Rectal smooth muscle tissue (tissue), 1 donor: ENCODE data around the gene BIRC3.
A peak's percentile ranks its signal among the peaks of the same experiment; 100 is the strongest.

Experiments
- H3K27ac ChIP-seq: one replicate; pipeline ENCODE4 v1.7.0; 2013; ENCODE audit warnings: low read depth, low read length, inconsistent platforms
- H3K27me3 ChIP-seq: one replicate; pipeline ENCODE4 v1.7.0; 2013; ENCODE audit warnings: low read length; ENCODE audit not compliant: control insufficient read depth, insufficient read depth
- H3K36me3 ChIP-seq: one replicate; pipeline ENCODE4 v1.7.0; 2013; ENCODE audit warnings: low read length; ENCODE audit not compliant: control insufficient read depth, insufficient read depth
- H3K4me1 ChIP-seq: one replicate; pipeline ENCODE4 v1.7.0; 2013; ENCODE audit warnings: low read length; ENCODE audit not compliant: control insufficient read depth, insufficient read depth
- H3K4me3 ChIP-seq: one replicate; pipeline ENCODE4 v1.7.0; 2013; ENCODE audit warnings: low read length
- H3K9ac ChIP-seq: one replicate; pipeline ENCODE4 v1.7.0; 2013; ENCODE audit warnings: low read length

Gene BIRC3

DNA sequence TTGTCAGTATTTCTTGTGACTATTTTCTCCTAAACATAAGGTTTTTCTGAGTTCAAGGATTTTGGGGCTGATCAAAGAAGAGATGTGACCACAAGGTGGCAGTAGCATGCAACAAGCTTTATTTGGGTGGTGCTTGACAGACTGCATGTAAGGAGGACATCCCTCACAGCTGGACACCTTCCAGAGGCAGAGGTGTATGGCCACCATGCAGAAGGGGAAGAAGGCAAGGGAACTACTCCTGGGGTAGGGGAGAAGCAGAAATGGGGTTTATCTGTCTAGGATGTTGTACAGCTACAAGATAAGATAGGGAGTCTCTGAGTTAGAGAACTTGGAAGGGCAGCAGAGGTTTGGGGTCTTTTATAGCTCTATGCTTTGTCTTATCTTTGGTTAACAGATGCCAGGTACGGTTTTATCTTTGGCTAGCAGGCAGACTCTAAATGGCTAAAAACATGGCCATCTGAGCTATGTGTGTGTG lies 24.6 kb downstream of the BIRC3 start:
- peaks cover 8% of the 10 kb centered on the region for H3K4me1 ChIP-seq
- H3K36me3 ChIP-seq = no peaks in the 10 kb centered on the region
- no peaks in the 10 kb centered on the region for H3K27me3 ChIP-seq
- H3K4me3 ChIP-seq = no peak overlapping the region
- no peak overlapping the region for H3K9ac ChIP-seq
- no peak overlapping the region for H3K27ac ChIP-seq

- Histone ChIP-seq H3K4me3 (no peak overlapping the region), H3K4me1 (peaks cover 13% of the 10 kb centered on the region), H3K9ac (no peak overlapping the region), H3K27ac (no peak overlapping the region), H3K36me3 (no peaks in the 10 kb centered on the region), H3K27me3 (no peaks in the 10 kb centered on the region)
Observed at GRCh38 chr11:102343809-102344208, 26.5 kb downstream of the BIRC3 start.

DNA sequence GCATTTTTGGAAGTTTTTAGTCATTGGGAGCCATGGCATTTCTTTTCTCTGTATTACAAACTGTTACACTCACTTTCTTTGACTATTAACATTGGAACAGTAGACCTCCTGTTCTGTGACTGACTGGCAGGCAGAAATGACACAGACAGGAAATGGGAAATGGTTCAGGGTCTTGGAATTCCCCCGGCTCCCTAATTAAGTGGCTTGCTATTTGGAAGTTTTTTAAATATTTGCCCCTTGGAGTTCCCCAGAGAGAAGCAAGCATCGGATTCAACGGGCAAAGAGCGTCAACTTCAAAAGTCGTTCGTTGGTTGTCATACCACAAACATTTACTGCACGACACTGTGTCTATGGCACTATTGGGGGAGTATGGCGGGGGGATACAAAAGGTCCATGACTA lies 28.6 kb downstream of the BIRC3 start:
- H3K27me3 ChIP-seq = no peaks in the 10 kb centered on the region
- H3K36me3 ChIP-seq = peaks cover 3% of the 10 kb centered on the region
- peak overlapping the region; percentile 87 for H3K4me3 ChIP-seq
- H3K9ac ChIP-seq = no peak overlapping the region
- peak overlapping the region; percentile 97 for H3K27ac ChIP-seq
- H3K4me1 ChIP-seq = peaks cover 16% of the 10 kb centered on the region

GRCh38 chr11:102346456-102346747 lies 29.1 kb downstream of the BIRC3 start:
- no peaks in the 10 kb centered on the region for H3K27me3 ChIP-seq
- H3K4me1 ChIP-seq = peaks cover 16% of the 10 kb centered on the region
- peak overlapping the region; percentile 87 for H3K9ac ChIP-seq
- peak overlapping the region; percentile 87 for H3K4me3 ChIP-seq
- H3K36me3 ChIP-seq = peaks cover 3% of the 10 kb centered on the region
- H3K27ac ChIP-seq = peak overlapping the region; percentile 97

GRCh38 chr11:102346748-102347461 lies 29.6 kb downstream of the BIRC3 start, which contains the start of gene BIRC2:
Gene BIRC2 (plus strand): TSS chr11:102347214. CDS start chr11:102349855, 2,641 bp downstream.
- Histone ChIP-seq H3K27me3 (no peaks in the 10 kb centered on the region), H3K36me3 (peaks cover 3% of the 10 kb centered on the region), H3K4me3 (peak within 1 kb of the TSS; percentile 87), H3K4me1 (peaks cover 16% of the 10 kb centered on the region), H3K9ac (peak within 1 kb of the TSS; percentile 87), H3K27ac (peak within 1 kb of the TSS; percentile 97)

DNA sequence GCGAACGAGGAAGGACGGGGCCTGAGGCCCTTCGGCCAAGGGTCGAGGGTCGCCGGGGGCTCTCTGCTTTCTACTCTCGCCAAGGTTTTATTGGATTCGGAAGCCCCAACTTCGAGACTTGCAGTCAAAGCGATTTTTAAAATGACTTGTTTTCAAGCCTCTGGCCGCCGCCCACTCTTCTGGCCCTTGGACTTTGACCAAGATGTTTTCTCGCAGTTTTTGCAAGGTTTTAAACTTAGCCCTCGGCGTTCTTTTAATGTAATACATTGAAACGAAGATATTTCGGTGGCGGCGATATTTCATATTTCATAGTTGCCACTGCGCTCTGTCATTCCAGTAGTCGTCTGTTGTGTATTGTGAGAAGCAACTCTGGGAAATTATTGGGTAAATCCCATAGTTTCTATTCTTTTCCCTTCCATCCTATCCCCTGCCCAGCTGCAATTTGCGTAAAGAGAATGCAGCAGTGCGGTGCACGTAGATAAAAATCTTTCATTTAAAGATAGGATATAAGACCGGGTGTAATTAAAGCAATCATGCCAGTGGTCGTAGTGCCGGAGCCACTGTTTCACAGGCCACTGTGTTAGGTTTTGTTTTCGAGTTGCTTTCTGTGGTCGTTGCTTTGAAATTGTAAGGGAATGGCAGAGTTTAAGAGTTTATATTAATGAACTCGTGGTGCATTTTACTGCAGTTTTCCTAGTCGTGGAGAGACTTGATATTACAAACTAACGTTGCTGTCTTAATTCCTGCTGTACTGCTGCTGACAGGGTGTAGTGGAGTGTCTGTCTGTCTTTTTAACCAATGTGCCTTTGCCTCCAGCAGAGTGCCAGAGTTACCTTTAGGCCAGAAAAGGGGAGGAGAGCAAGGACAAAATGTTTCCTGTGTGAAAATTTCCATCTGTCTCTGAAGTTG lies 30.4 kb downstream of the BIRC3 start:
- Histone ChIP-seq H3K36me3 (peaks cover 3% of the 10 kb centered on the region), H3K9ac (peak overlapping the region; percentile 25), H3K27ac (peak overlapping the region; percentile 97), H3K4me3 (peak overlapping the region; percentile 87), H3K27me3 (no peaks in the 10 kb centered on the region), H3K4me1 (peaks cover 16% of the 10 kb centered on the region)

DNA sequence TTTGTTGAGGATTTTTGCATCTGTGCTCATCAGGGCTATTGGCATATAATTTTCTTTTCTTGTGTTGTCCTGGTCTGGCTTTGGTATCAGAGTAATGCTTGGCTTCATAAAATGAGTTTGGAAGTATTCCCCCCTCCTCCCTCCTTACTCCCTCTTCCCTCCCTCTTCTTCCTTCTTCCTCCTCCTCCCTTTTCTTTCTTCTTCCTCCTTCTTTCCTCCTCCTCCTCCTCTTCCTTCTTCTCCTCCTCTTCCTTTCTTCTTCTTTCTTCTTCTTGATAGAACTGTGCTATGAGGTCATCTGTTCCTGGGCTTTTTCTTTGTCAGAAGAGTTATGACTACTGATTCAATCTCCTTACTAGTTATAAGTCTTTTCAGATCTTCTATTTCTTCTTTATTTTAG lies 39.8 kb downstream of the BIRC3 start:
- Histone ChIP-seq H3K4me3 (no peak overlapping the region), H3K27me3 (no peaks in the 10 kb centered on the region), H3K27ac (no peak overlapping the region), H3K9ac (no peak overlapping the region), H3K36me3 (peaks cover 9% of the 10 kb centered on the region), H3K4me1 (peaks cover 4% of the 10 kb centered on the region)

DNA sequence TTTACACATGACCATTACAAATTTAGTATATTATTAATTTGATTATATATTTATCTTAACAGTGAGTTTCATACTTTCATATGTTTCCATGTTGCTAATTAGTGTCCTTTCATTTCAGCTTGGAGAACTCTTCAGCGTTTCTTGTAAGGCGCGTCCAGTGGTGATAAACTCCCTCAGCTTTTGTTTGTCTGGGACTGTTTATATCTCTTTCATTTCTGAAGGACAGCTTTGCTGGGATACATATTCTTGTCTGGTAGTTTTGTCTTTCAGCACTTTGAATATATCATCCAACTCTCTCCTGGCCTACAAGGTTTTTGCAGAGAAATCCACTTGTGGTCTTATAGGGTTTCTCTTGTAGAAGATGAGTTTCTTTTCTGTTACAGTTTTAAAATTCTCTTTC lies 42.1 kb downstream of the BIRC3 start:
- Histone ChIP-seq H3K27ac (no peak overlapping the region), H3K4me3 (no peak overlapping the region), H3K9ac (no peak overlapping the region), H3K4me1 (peaks cover 4% of the 10 kb centered on the region), H3K27me3 (no peaks in the 10 kb centered on the region), H3K36me3 (peaks cover 9% of the 10 kb centered on the region)

DNA sequence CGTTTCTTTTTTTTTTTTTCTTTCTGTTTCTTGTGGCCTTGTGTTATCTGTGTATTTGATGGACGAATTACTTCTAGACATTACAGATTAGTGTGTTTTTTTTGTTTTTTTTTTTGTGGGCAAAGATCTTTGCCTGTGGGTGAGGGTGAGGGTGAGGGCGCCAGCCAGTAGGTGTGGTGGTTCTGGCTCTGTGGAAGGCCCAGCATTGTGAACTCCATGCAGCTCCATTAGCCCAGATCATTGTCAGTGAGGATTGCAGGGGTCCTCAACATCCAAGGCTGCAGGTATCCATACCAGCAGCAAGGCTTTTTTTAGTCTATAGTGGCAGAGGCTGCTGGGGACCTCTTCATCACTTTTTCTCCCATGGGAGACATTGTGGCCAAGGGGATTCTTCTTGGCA lies 43.4 kb downstream of the BIRC3 start:
- Histone ChIP-seq H3K27me3 (no peaks in the 10 kb centered on the region), H3K36me3 (peaks cover 9% of the 10 kb centered on the region), H3K4me3 (no peak overlapping the region), H3K4me1 (peaks cover 4% of the 10 kb centered on the region), H3K27ac (no peak overlapping the region), H3K9ac (no peak overlapping the region)

- Histone ChIP-seq H3K27me3 (no peaks in the 10 kb centered on the region), H3K4me3 (no peak overlapping the region), H3K27ac (no peak overlapping the region), H3K9ac (no peak overlapping the region), H3K36me3 (peaks cover 9% of the 10 kb centered on the region), H3K4me1 (peaks cover 4% of the 10 kb centered on the region)
Observed at GRCh38 chr11:102361086-102362031, 44.1 kb downstream of the BIRC3 start.

DNA sequence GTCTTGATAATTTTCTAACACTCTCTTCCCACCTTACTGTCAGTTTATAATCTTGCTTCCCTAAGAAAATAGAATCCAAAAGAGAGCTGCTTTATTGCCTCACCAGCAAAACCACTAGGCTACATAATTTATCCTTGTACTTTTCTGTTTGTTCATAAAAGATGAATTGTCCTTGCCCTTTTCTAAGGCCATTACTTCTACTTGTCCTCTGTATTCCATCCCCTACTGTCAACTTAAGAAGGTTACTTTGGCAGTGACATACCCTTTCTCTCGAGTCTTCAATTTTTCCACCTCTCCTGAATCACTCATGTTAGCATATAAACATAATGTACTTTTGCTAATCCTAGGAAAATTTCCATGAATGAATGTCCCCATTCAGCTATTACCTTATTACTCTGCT lies 47.7 kb downstream of the BIRC3 start:
- peaks cover 12% of the 10 kb centered on the region for H3K36me3 ChIP-seq
- H3K9ac ChIP-seq = no peak overlapping the region
- H3K4me3 ChIP-seq = no peak overlapping the region
- H3K4me1 ChIP-seq = no peaks in the 10 kb centered on the region
- no peak overlapping the region for H3K27ac ChIP-seq
- no peaks in the 10 kb centered on the region for H3K27me3 ChIP-seq

DNA sequence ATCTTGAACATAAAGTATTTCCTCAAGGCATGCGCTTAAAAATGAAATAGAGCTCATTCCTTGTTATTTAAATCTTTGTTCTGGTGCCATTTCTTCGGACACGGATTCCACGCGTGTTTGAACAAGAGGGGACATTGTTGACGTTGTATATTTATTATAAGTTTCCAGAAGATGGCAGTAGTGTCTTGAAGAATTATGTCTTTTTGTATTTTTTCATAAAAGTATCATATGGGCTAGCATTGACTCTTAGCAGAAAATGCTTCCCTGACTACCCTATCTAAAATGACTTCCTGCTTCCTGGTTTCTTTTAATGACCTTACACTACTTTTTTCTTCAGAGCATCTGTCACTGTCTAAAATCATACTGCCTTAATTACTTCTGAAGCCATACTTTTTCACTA lies 50.1 kb downstream of the BIRC3 start:
- H3K9ac ChIP-seq = no peak overlapping the region
- peaks cover 3% of the 10 kb centered on the region for H3K36me3 ChIP-seq
- H3K27me3 ChIP-seq = no peaks in the 10 kb centered on the region
- H3K4me3 ChIP-seq = no peak overlapping the region
- H3K4me1 ChIP-seq = no peaks in the 10 kb centered on the region
- H3K27ac ChIP-seq = no peak overlapping the region
